ENCODE results near the gene CEP164. TPM values are rescaled to one million over a fixed set of nuclear protein-coding genes. Genes with fewer than 3 reads are reported as not detected.

CEP164 gene
- total RNA-seq, 6 experiments from 2014 or later = 29.0 to 35.6 (median 33.0) TPM

DNA sequence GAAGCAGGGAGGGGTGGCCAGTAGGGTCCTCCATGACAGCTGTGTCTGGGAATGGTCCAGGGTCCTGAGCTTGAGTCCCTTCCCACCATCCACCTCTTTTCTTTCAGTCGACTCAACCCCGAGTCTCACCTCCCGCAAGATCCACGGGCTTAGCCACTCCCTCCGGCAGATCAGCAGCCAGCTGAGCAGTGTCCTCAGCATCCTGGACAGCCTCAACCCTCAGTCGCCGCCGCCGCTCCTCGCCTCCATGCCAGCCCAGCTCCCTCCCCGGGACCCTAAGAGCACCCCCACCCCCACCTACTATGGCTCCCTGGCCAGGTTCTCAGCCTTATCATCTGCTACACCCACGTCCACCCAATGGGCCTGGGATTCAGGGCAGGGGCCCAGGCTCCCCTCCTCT, 81.9 kb downstream of the CEP164 start:
- H3K4me3 Mint-ChIP-seq = no peak overlapping the region
- peaks cover 3% of the 10 kb centered on the region; the same call in 1 of the 2 replicates for H3K27me3 Mint-ChIP-seq (ENCODE audit: insufficient read depth)
- no peak for DNase-seq
- H3K9me3 Mint-ChIP-seq = peaks cover 14% of the 10 kb centered on the region
- H3K27ac Mint-ChIP-seq = no peak overlapping the region
- TF ChIP-seq, protein P1, sequence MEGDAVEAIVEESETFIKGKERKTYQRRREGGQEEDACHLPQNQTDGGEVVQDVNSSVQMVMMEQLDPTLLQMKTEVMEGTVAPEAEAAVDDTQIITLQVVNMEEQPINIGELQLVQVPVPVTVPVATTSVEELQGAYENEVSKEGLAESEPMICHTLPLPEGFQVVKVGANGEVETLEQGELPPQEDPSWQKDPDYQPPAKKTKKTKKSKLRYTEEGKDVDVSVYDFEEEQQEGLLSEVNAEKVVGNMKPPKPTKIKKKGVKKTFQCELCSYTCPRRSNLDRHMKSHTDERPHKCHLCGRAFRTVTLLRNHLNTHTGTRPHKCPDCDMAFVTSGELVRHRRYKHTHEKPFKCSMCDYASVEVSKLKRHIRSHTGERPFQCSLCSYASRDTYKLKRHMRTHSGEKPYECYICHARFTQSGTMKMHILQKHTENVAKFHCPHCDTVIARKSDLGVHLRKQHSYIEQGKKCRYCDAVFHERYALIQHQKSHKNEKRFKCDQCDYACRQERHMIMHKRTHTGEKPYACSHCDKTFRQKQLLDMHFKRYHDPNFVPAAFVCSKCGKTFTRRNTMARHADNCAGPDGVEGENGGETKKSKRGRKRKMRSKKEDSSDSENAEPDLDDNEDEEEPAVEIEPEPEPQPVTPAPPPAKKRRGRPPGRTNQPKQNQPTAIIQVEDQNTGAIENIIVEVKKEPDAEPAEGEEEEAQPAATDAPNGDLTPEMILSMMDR (IDR thresholded peaks at IDR 0.05) = no peak
- peaks cover 56% of the 10 kb centered on the region for H3K36me3 Mint-ChIP-seq (ENCODE audit: low read depth)
- H3K4me1 Mint-ChIP-seq (ENCODE audit: low read depth) = no peaks in the 10 kb centered on the region

DNA sequence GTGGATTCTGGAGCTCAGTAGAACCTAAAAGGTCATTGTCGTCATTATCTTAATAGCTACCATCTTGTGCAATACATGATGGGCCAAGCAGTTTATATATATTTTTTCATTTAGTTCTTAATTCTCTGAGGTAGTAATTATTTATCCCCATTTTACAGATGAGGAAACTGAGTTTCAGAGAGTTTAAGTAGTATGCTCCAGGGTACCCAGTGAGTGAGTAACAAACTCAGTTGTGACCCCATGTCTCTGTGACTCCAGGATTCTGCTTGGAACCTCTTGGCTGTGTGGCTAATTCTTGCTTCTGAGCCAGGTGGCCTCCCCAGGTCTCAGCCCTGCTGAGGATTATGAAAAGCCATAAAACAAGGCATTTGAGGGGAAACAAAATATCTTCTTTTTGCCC, 82.6 kb downstream of the CEP164 start:
- Mint-ChIP-seq H3K27me3 (ENCODE audit: insufficient read depth) (peaks cover 3% of the 10 kb centered on the region; the same call in 1 of the 2 replicates), H3K9me3 (peaks cover 12% of the 10 kb centered on the region), H3K27ac (no peak overlapping the region), H3K4me1 (ENCODE audit: low read depth) (no peaks in the 10 kb centered on the region), H3K4me3 (no peak overlapping the region), H3K36me3 (ENCODE audit: low read depth) (peaks cover 48% of the 10 kb centered on the region)
- DNase-seq = no peak
- TF ChIP-seq, protein P1 (IDR thresholded peaks at IDR 0.05) = no peak

DNA sequence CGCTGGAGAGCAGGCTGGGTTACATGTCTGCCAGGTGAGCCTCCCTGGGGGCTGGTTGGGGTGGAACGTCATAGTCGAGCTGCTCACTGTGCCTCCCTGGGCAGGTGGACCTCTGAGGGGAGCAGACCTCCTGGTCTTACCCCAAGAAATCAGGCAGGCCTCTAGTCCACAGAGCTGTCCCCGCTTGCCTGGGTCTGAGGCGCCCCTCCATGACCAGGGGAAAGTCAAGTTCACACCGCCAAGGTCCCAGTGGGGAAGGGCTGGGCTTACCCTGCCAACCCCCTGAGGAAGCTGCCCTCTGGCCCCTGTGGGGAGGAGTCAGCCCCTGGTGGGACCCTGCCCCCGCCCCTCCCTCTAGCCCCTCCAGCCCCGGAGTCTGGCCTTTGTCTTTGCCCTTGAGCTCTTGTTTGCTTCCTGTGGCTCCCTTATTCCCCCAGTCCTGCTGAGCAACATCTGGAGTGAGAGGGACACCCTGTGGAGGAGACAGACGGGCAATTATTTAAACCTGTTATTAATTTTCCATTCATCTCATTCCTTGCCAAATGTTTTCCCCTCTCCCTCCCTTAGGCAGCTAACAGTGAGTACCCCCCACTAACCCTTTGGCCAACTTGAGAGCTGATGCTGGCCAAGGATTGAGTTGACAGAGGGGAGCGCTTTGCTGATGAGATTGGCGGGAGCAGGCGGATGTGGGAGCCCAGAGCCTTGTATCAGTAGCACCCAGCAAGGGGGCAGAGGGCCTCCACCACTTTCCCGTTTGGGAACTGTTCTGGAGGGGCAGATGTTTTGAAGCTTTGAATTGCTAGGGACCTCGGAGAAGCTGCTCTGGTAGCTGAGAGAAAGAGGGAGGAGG, 83.4 kb downstream of the CEP164 start:
- Mint-ChIP-seq H3K9me3 (peaks cover 4% of the 10 kb centered on the region), H3K36me3 (ENCODE audit: low read depth) (peaks cover 40% of the 10 kb centered on the region), H3K27me3 (ENCODE audit: insufficient read depth) (peaks cover 3% of the 10 kb centered on the region), H3K4me1 (ENCODE audit: low read depth) (no peaks in the 10 kb centered on the region), H3K4me3 (no peak overlapping the region), H3K27ac (no peak overlapping the region)
- TF ChIP-seq, protein P1 (IDR thresholded peaks at IDR 0.05) = no peak
- DNase-seq = no peak

DNA sequence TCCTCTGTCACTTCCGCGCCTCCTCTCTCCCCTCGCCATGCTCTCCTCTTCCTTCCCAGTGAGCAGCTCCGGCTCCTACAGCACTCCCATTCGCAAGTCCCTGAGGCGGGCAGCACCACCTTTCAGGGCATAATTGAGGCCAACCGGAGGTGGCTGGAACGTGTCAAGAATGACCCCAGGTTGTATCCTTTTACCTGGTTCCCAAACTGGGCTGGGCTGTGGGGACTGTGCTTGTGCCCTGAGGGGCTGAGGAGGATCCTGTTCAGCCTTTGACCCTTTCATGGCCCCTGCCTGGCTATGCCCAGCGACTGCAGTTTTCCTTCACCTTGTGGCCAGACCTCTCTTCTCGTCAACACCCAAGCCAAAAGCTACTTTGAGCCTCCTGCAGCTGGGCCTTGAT, 84.1 kb downstream of the CEP164 start:
- H3K27ac Mint-ChIP-seq = no peak overlapping the region
- no peaks in the 10 kb centered on the region for H3K9me3 Mint-ChIP-seq
- TF ChIP-seq, protein P1 (IDR thresholded peaks at IDR 0.05) = no peak
- H3K4me3 Mint-ChIP-seq = no peak overlapping the region
- peaks cover 3% of the 10 kb centered on the region for H3K27me3 Mint-ChIP-seq (ENCODE audit: insufficient read depth)
- H3K4me1 Mint-ChIP-seq (ENCODE audit: low read depth) = no peaks in the 10 kb centered on the region
- DNase-seq = no peak
- H3K36me3 Mint-ChIP-seq (ENCODE audit: low read depth) = peaks cover 36% of the 10 kb centered on the region

DNA sequence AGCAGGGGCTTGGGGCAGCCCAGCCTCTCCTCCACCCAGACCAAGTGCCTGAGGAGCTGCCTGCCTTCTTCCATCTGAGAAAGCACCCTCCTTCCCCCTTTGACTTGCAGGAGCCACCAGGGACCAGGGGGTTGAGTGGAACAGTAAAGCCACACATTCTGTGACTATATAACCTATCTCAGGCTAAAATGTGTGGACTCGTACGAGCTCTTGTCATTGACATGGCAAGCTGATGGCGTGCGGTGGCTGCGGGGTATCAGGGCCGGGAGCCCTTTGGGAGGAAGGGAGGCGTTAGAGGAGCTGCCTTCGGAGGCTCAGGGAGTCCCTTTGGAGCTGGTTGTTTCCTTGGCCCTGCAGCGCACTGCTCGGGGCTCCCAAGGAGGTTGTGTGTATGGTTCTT, 84.5 kb downstream of the CEP164 start:
- Mint-ChIP-seq H3K27ac (no peak overlapping the region), H3K27me3 (ENCODE audit: insufficient read depth) (peaks cover 4% of the 10 kb centered on the region), H3K9me3 (no peaks in the 10 kb centered on the region), H3K4me1 (ENCODE audit: low read depth) (no peaks in the 10 kb centered on the region), H3K4me3 (no peak overlapping the region), H3K36me3 (ENCODE audit: low read depth) (peaks cover 36% of the 10 kb centered on the region)
- TF ChIP-seq, protein P1 (IDR thresholded peaks at IDR 0.05) = no peak
- DNase-seq = no peak

All from HFFc6 (cell line).